Right renal cortex interstitium (tissue), 3 donors: ENCODE measurements around the gene CLPTM1L. TPM values are rescaled to one million over a fixed set of nuclear protein-coding genes. Genes with fewer than 3 reads are reported as not detected.
"Not testable (repeated sequence)": the region's sequence is repeated elsewhere in the genome, so short reads cannot be mapped to it uniquely, and the experiment has no call there.

Experiments used
- DNase-seq, 3 donors: peaks; one replicate each; pipeline ENCODE4 v3.0.0-alpha.2; 2013; ENCODE audit warnings: low read depth in 3 of 3, low spot score in 2 of 3
- polyA plus RNA-seq, 3 donors: library from polyadenylated mRNA; unstranded; fragments of 120-200 nt; gene quantifications; one replicate each; pipeline ENCODE4 v1.2.1, GENCODE V29; 2013; ENCODE audit not compliant: insufficient read length in 3 of 3

The CLPTM1L gene
- polyA plus RNA-seq, 3 donors = 124 to 141 (median 135) TPM

GRCh38 chr5:1343315-1343751, 1.6 kb downstream of the CLPTM1L start:
- DNase-seq = no peak

GRCh38 chr5:1342711-1343110, 2.2 kb downstream of the CLPTM1L start:
- not testable (repeated sequence) for DNase-seq

GRCh38 chr5:1342268-1342667, 2.6 kb downstream of the CLPTM1L start:
- no peak for DNase-seq

- no peak for DNase-seq
Measured at GRCh38 chr5:1341863-1342262, 3.0 kb downstream of the CLPTM1L start.

DNA sequence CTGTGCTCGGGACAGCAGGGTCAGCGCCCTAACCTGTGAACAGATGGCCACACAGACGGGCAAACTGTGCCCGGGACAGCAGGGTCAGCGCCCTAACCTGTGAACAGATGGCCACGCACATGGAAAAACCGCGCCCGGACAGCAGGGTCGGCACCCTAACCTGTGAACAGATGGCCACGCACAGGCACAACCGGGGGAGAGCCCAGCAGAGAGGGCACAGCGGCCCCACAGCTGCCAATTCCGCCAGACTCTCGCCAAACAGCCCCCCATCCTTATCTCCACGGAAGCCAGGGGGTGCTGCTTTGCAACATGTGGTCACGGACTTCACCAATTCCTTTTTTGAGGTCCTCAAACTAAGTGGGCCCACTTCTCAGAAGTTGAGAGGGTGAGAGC, 5.1 kb downstream of the CLPTM1L start:
- not testable (repeated sequence) for DNase-seq

GRCh38 chr5:1339139-1339817, 5.6 kb downstream of the CLPTM1L start:
- not testable (repeated sequence) for DNase-seq

- DNase-seq = no peak
Measured at GRCh38 chr5:1338506-1339070, 6.3 kb downstream of the CLPTM1L start.

GRCh38 chr5:1338196-1338490, 6.8 kb downstream of the CLPTM1L start:
- no peak for DNase-seq

DNA sequence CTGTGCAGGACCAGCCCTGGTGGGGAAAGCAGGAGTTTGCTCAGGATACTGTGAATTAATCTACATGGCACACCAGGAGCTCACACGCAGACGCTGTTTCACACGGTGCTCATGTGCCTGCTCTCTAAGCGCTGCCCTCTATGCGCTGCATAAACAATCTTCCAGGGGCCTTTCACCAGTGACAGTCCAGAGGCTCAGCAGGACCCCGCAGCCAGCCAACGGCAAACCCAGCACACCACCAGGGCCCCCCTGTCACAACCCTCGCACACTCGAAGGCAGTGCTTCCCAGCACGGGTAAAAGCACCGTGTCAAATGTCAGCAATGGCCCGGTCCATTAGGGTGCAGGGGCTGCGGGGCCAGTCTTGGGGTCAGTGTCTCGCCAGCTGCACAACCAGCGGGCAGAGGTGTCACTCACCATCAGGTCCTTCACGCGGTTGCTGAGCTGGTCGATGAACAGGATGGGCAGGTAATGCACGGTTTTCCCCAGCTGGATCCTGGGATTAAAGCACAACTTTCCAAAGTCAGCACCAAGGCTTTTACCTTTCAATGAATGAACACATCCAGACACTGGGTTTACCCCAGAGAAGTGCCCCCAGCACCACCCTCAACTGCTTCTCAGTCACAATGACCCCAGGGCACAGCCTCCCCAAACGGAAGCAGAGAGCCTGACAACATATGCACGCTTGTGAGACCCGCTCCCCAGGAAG, 7.3 kb downstream of the CLPTM1L start:
- no peak for DNase-seq

DNA sequence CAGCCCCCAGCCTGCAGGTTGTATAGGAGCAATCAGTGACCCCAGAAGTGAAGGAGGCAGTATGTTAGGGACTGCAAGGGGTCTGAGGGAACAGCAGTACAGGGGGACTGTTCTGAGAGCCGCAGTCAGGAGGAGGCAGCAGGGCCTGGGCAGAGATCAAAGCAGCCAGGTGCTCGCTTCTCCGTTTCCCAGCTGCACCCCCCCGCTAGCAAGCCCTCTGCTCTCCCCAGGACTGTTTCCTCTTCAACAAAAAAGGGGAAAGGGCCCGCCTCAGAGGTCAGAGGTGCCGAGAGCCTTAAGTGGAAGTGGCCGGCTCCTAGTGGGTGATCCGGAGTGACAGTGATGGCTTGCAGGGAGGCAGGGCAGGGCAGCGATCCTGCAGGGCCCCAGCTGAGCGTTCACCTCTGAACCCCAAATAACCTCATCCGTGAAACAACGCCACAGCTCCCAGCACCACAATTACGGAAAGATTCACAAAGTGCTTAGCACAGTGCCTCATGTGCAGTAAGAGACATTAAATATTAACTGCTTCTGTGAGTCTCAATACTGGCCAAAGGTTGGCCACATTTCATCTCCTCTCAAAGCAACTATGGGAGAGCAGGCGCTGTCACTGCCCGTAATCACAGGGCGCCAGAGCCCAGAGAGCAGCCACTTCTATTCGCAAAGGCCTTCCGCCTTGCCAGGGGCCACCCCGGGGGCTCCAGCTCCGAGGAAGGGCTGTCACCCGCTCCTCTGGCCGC, 8.0 kb downstream of the CLPTM1L start:
- DNase-seq = no peak

GRCh38 chr5:1336106-1336561, 8.8 kb downstream of the CLPTM1L start:
- no peak for DNase-seq

DNA sequence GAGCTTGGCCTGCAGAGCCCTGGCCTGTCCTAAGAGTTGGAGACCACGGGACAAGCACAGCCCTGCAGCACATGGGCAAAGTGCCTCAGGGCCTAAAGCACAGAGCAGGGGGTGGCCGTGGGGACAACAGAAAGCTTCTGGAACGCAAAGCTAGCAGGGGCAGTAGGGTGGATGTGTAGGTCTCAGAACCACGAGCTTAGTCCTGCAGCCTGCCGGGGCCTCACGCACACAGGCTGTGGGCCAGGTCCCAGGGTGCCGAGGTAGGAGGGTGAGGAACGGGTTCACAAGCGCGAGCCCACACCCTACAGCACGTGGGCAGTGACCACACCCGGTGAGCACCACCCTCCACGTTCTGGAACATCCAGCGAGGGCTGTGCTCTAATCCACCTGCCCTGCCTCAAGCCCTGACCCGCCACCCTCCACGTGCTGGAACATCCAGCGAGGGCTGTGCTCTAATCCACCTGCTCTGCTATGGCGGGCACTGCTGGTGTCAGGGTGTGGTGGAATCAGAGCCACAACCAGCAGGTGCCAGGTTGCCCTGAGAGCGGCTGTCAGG, 9.3 kb downstream of the CLPTM1L start:
- no peak for DNase-seq

- DNase-seq = no peak
Measured at GRCh38 chr5:1334831-1335539, 9.9 kb downstream of the CLPTM1L start.

DNA sequence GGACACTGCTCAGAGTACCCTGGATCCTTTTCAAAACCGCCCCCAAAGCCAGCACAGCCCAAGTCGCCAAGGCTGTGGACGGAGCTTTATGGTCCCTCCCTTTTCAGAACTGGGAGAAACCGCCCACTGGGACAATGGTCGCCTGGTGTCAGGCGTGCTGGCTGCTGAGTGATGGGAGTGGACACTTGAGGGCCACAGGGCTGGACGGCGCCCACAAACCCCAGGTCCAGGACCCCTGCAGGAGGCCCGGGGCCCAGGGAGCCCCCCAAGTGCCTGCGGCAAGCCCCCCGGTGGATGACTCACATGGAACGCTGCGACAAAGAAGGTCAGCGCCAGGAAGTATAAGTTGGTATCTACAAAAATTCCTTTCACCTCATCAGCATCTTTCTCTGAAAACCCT, 10.9 kb downstream of the CLPTM1L start:
- DNase-seq = no peak

DNA sequence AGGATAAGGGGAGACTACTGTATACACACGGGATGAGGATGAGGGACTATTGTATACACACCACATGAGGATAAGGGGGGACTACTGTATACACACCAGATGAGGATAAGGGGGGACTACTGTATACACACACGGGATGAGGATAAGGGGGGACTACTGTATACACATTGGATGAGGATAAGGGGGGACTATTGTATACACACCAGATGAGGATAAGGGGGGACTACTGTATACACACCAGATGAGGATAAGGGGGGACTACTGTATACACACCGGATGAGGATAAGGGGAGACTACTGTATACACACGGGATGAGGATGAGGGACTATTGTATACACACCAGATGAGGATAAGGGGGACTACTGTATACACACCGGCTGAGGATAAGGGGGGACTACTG, 11.6 kb downstream of the CLPTM1L start:
- not testable (repeated sequence) for DNase-seq

DNA sequence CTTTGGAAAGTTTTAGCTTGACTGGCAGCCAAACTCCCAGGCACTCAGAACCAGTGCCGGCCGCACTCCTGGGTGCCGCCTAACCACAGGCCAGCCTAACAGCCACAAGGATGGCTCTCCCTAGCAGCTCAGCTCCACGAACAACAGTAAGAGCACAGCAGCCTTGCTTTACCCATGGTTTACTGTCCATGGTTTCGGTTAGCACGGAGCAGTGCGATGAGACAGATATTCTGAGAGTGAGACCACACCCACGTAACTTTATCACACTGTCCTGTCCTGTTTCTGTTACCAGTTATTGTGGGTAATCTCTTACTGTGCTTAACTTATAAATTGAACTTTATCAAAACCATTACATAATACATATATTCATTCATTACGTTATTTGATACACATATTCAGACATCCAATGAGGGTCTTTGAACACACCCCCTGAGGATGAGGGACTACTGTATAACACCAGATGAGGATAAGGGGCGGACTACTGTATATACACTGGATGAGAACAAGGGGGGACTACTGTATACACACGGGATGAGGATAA, 12.4 kb downstream of the CLPTM1L start:
- DNase-seq = no peak

DNA sequence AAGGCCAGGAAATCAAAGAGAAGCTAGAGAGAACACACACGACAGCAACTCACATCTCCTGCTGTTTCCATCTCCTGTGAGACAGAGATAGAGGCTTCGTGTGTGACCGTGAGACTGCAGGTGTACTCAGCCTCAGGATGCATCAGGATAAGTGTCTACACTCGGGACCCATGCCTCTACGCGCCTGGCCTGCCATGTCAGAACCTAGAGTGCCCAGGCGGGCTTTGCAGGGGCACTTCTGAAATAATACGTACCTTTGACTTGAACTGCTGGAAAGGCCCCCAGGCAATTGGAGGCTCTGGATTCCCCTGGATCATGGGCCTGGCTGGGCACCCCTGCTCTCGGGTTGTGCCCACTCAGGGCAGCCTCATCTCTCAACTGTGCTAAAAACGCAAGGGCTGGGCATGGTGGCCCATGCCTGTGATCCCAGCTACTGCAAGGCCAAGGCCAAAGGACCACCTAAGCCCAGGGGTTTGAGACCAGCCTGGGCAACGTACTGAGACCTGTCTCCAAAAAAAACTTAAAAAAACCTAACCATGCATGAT, 13.0 kb downstream of the CLPTM1L start:
- DNase-seq = no peak

DNA sequence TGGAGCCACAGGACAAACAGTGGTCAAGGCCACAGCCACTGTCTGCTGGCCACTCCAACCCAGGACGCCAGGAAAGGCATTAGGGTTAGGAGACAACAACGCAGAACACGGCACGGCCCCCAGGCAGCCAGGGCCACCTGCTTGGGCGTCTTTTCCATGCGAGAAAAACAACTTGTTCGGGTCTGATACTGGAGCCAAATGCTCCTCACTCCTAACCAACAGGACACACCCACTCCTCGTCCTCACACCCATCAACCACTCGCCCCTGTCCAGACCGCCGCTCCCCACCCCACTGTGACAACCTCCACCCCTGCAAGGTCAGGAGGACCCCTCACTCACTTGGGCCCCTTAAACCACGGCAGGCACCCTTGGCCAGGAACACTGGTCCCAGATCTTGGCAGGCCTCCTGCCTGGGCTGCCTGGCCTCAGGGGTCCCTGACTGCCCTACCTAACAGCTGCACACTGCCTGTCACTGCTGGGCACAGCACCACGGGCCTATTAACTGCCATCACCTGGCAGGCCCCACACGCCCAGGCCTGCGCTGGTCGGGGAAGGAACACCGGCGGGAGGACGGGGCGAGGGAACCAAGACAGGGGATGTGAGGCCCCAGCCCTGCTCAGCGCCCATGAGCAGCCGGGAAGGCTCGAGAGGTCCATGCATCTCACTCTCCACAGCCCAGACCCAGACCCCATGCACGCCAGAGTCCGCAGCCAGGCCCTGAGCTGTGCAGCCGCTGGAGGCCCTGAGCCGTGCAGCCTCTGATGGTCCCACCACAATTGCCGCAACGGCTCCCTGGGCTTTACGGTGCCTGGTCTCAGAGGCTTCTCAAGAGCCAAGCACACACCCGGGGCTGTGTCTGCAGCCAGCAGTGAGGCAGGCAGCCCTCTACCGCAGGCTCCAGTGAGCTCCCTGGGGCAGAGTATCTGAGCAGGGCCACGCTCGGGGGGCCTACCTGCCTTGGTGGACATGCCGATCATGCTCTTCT, 13.8 kb downstream of the CLPTM1L start:
- DNase-seq = no peak
